ENCODE data around the gene TOP2A. TPM values are rescaled to one million over a fixed set of nuclear protein-coding genes. Genes with fewer than 3 reads are reported as not detected.
"Not testable (repeated sequence)": the region's sequence is repeated elsewhere in the genome, so short reads cannot be mapped to it uniquely, and the experiment has no call there.

TOP2A gene
- total and polyA plus RNA-seq, 2 donors (not counting 1 experiment from before 2014, with no cell fraction given), result 39.2 to 41.6 TPM

GRCh38 chr17:40416671-40417070 lies 1.0 kb downstream of the TOP2A start:
- peak overlapping the region; percentile 86 for H3K27ac ChIP-seq (ENCODE audit: insufficient read depth, low read length)
- peak overlapping the region; percentile 66 for H2AFZ ChIP-seq (ENCODE audit: low read length)
- peak overlapping the region; percentile 58 to 84 (median 70) for H3K4me3 ChIP-seq (replicated peaks in 1 of 4; ENCODE audit: control extremely low read depth in 1 of 4, insufficient read depth in 1 of 4, low read depth in 3 of 4, low read length in 4 of 4)

GRCh38 chr17:40415390-40415789 lies 2.3 kb downstream of the TOP2A start:
- peak; percentile 31 to 74 for DNase-seq (ENCODE audit: low read depth in 2 of 2)
- Histone ChIP-seq H3K79me2 (ENCODE audit: control insufficient read depth, insufficient read depth, low read length) (peaks cover 36% of the 10 kb centered on the region), H3K27me3 (ENCODE audit: control insufficient read depth, insufficient read depth, low read length) (no peaks in the 10 kb centered on the region), H3K9me3 (ENCODE audit: control insufficient read depth, insufficient read depth, low read depth, low read length) (no peaks in the 10 kb centered on the region), H3K36me3 (ENCODE audit: control insufficient read depth, insufficient read depth, low read length) (no peaks in the 10 kb centered on the region), H3K4me2 (ENCODE audit: extremely low read depth, insufficient read depth, low read length) (peak overlapping the region; percentile 97), H4K20me1 (ENCODE audit: control insufficient read depth, extremely low read depth, insufficient read depth, low read length) (no peaks in the 10 kb centered on the region), H2AFZ (ENCODE audit: low read length) (no peak overlapping the region), H3K27ac (ENCODE audit: insufficient read depth, low read length) (peak overlapping the region; percentile 60), H3K4me1 (ENCODE audit: control insufficient read depth, extremely low read depth, insufficient read depth, low read length) (peaks cover 7% of the 10 kb centered on the region), H3K9ac (ENCODE audit: insufficient read depth, low read length) (no peak overlapping the region), H3K4me3 (replicated peaks in 1 of 4; ENCODE audit: control extremely low read depth in 1 of 4, insufficient read depth in 1 of 4, low read depth in 3 of 4, low read length in 4 of 4) (peak overlapping the region in 2 of 4 experiments; percentile 72 to 84)
- TF ChIP-seq CTCF (conservative IDR thresholded peaks at IDR 0.05 in 1 of 2, IDR thresholded peaks at IDR 0.05 in 1 of 2; ENCODE audit: low read depth in 1 of 2, low read length in 2 of 2), result peak; percentile 33 to 64
- no peak for TF ChIP-seq EZH2 (IDR thresholded peaks at IDR 0.05; ENCODE audit: low read length, missing control alignments)

More at GRCh38 chr17:40416671-40417070, 1.0 kb downstream of the TOP2A start:
- no peaks in the 10 kb centered on the region for H3K36me3 ChIP-seq (ENCODE audit: control insufficient read depth, insufficient read depth, low read length)
- DNase-seq (ENCODE audit: low read depth in 2 of 2), result no peak
- peak overlapping the region; percentile 24 for H3K9ac ChIP-seq (ENCODE audit: insufficient read depth, low read length)
- no peaks in the 10 kb centered on the region for H3K9me3 ChIP-seq (ENCODE audit: control insufficient read depth, insufficient read depth, low read depth, low read length)
- H3K27me3 ChIP-seq (ENCODE audit: control insufficient read depth, insufficient read depth, low read length), result no peaks in the 10 kb centered on the region
- H3K79me2 ChIP-seq (ENCODE audit: control insufficient read depth, insufficient read depth, low read length), result peaks cover 36% of the 10 kb centered on the region
- peak overlapping the region; percentile 97 for H3K4me2 ChIP-seq (ENCODE audit: extremely low read depth, insufficient read depth, low read length)
- no peak for TF ChIP-seq EZH2 (IDR thresholded peaks at IDR 0.05; ENCODE audit: low read length, missing control alignments)
- TF ChIP-seq CTCF (conservative IDR thresholded peaks at IDR 0.05 in 1 of 2, IDR thresholded peaks at IDR 0.05 in 1 of 2; ENCODE audit: low read depth in 1 of 2, low read length in 2 of 2), result no peak
- H3K4me1 ChIP-seq (ENCODE audit: control insufficient read depth, extremely low read depth, insufficient read depth, low read length), result peaks cover 7% of the 10 kb centered on the region
- H4K20me1 ChIP-seq (ENCODE audit: control insufficient read depth, extremely low read depth, insufficient read depth, low read length), result no peaks in the 10 kb centered on the region

GRCh38 chr17:40414312-40414711 lies 3.4 kb downstream of the TOP2A start:
- peak overlapping the region; percentile 46 for H3K27ac ChIP-seq (ENCODE audit: insufficient read depth, low read length)
- H3K4me2 ChIP-seq (ENCODE audit: extremely low read depth, insufficient read depth, low read length); H3K4me1 ChIP-seq (ENCODE audit: control insufficient read depth, extremely low read depth, insufficient read depth, low read length); H4K20me1 ChIP-seq (ENCODE audit: control insufficient read depth, extremely low read depth, insufficient read depth, low read length); H2AFZ ChIP-seq (ENCODE audit: low read length); H3K27me3 ChIP-seq (ENCODE audit: control insufficient read depth, insufficient read depth, low read length); DNase-seq (ENCODE audit: low read depth in 2 of 2); H3K9ac ChIP-seq (ENCODE audit: insufficient read depth, low read length); H3K4me3 ChIP-seq (replicated peaks in 1 of 4; ENCODE audit: control extremely low read depth in 1 of 4, insufficient read depth in 1 of 4, low read depth in 3 of 4, low read length in 4 of 4); H3K9me3 ChIP-seq (ENCODE audit: control insufficient read depth, insufficient read depth, low read depth, low read length); H3K36me3 ChIP-seq (ENCODE audit: control insufficient read depth, insufficient read depth, low read length): not testable (repeated sequence)
- peaks cover 36% of the 10 kb centered on the region for H3K79me2 ChIP-seq (ENCODE audit: control insufficient read depth, insufficient read depth, low read length)
